IPS-NIHi11 (cell line): ENCODE data around the gene GTF3C1.
"Not testable (repeated sequence)": the region's sequence is repeated elsewhere in the genome, so short reads cannot be mapped to it uniquely, and the experiment has no call there.

Source experiments
- DNase-seq: peaks from one replicate; pipeline ENCODE4 v3.0.0; 2012; ENCODE audit warnings: mixed read lengths, low spot score

GTF3C1 gene

GRCh38 chr16:27462846-27463682, 86.6 kb downstream of the GTF3C1 start:
- no peak for DNase-seq

GRCh38 chr16:27462200-27462845, 87.4 kb downstream of the GTF3C1 start:
- DNase-seq, result no peak

- no peak for DNase-seq
Measured at GRCh38 chr16:27461483-27462171, 88.1 kb downstream of the GTF3C1 start.

GRCh38 chr16:27460663-27461482, 88.8 kb downstream of the GTF3C1 start:
- no peak for DNase-seq

GRCh38 chr16:27460213-27460612, 89.5 kb downstream of the GTF3C1 start:
- no peak for DNase-seq

- no peak for DNase-seq
Measured at GRCh38 chr16:27458987-27459688, 90.6 kb downstream of the GTF3C1 start.

- no peak for DNase-seq
Measured at GRCh38 chr16:27458258-27458657, 91.5 kb downstream of the GTF3C1 start.

GRCh38 chr16:27457605-27457900, 92.2 kb downstream of the GTF3C1 start:
- DNase-seq, result not testable (repeated sequence)

- DNase-seq, result no peak
Measured at GRCh38 chr16:27455700-27456099, 94.0 kb downstream of the GTF3C1 start.

- no peak for DNase-seq
Measured at GRCh38 chr16:27453494-27453825, 96.3 kb downstream of the GTF3C1 start.

- no peak for DNase-seq
Measured at GRCh38 chr16:27452569-27453493, 96.9 kb downstream of the GTF3C1 start.

GRCh38 chr16:27450196-27450549, 99.5 kb downstream of the GTF3C1 start:
- no peak for DNase-seq

GRCh38 chr16:27449434-27450195, 100.1 kb downstream of the GTF3C1 start:
- DNase-seq, result no peak

- DNase-seq, result no peak
Measured at GRCh38 chr16:27448532-27449433, 100.9 kb downstream of the GTF3C1 start.

- DNase-seq, result no peak
Measured at GRCh38 chr16:27447301-27447700, 102.4 kb downstream of the GTF3C1 start.

- no peak for DNase-seq
Measured at GRCh38 chr16:27446721-27447120, 103.0 kb downstream of the GTF3C1 start.

GRCh38 chr16:27445502-27446175, 104.1 kb downstream of the GTF3C1 start:
- peak; percentile 36 for DNase-seq

GRCh38 chr16:27444470-27444869, 105.2 kb downstream of the GTF3C1 start:
- DNase-seq, result no peak
